ENCODE measurements around the gene LRRC8B. TPM values are rescaled to one million over a fixed set of nuclear protein-coding genes. Genes with fewer than 3 reads are reported as not detected.
"Not testable (repeated sequence)": the region's sequence is repeated elsewhere in the genome, so short reads cannot be mapped to it uniquely, and the experiment has no call there.

LRRC8B gene
- total RNA-seq, 5 donors from 2014 or later (not counting 1 experiment from before 2014, with no cell fraction given) = 13.3 to 17.6 (median 14.9) TPM

GRCh38 chr1:89542345-89542744 is 17.7 kb downstream of the LRRC8B start:
- Mint-ChIP-seq H3K9me3 (no peaks in the 10 kb centered on the region), H3K27ac (no peak overlapping the region), H3K27me3 (no peaks in the 10 kb centered on the region), H3K4me3 (no peak overlapping the region), H3K36me3 (peaks cover 18% of the 10 kb centered on the region), H3K4me1 (peaks cover 59 to 68% (median 67%) of the 10 kb centered on the region in 3 donors)
- CTCF ChIA-PET = no interaction called here
- H3K4me3 ChIP-seq (ENCODE audit: control insufficient read depth in 1 of 2, extremely low read depth in 1 of 2, low read length in 1 of 2) = no peak overlapping the region
- H3K27ac ChIP-seq (ENCODE audit: low read length) = no peak overlapping the region
- peaks cover 0 to 11% of the 10 kb centered on the region in 2 experiments for H3K4me1 ChIP-seq (ENCODE audit: control insufficient read depth in 1 of 2, extremely low read depth in 1 of 2, insufficient read depth in 2 of 2, low read length in 2 of 2)
- no CpG with 5 or more reads among the region's 1 CpG for WGBS (ENCODE audit: insufficient coverage)
- ATAC-seq (replicated peaks in 1 of 4) (no peak), DNase-seq (no peak)
- H3K9me3 ChIP-seq = no peaks in the 10 kb centered on the region
- H3K36me3 ChIP-seq (ENCODE audit: control insufficient read depth in 2 of 2, extremely low read depth in 1 of 2, insufficient read depth in 1 of 2, low read length in 1 of 2) = peaks cover 0 to 3% of the 10 kb centered on the region in 2 donors
- H3K27me3 ChIP-seq (replicated peaks in 1 of 2; ENCODE audit: control insufficient read depth in 2 of 2, extremely low read depth in 1 of 2, insufficient read depth in 2 of 2, low read length in 1 of 2) = no peaks in the 10 kb centered on the region
- POLR2A ChIA-PET = interaction anchor here in 1 of 2 donors (0.6 kb wide), 1 partner anchor 27 kb away, joined by 4 read pairs; no protein-coding TSS in a partner anchor

GRCh38 chr1:89543632-89544031 is 19.0 kb downstream of the LRRC8B start:
- no CpG with 5 or more reads among the region's 1 CpG for WGBS (ENCODE audit: insufficient coverage)
- ATAC-seq (replicated peaks in 1 of 4); H3K9me3 ChIP-seq; H3K27ac ChIP-seq (ENCODE audit: low read length); H3K27me3 Mint-ChIP-seq; H3K4me3 ChIP-seq (ENCODE audit: control insufficient read depth in 1 of 2, extremely low read depth in 1 of 2, low read length in 1 of 2); H3K9me3 Mint-ChIP-seq; H3K4me3 Mint-ChIP-seq; DNase-seq; H3K27me3 ChIP-seq (replicated peaks in 1 of 2; ENCODE audit: control insufficient read depth in 2 of 2, extremely low read depth in 1 of 2, insufficient read depth in 2 of 2, low read length in 1 of 2); POLR2A ChIA-PET; H3K27ac Mint-ChIP-seq; H3K36me3 ChIP-seq (ENCODE audit: control insufficient read depth in 2 of 2, extremely low read depth in 1 of 2, insufficient read depth in 1 of 2, low read length in 1 of 2): not testable (repeated sequence)
- peaks cover 18% of the 10 kb centered on the region for H3K36me3 Mint-ChIP-seq
- CTCF ChIA-PET = interaction anchor here in 1 of 2 donors (0.8 kb wide), 1 partner anchor 59 kb away, joined by 4 read pairs; no protein-coding TSS in a partner anchor
- H3K4me1 ChIP-seq (ENCODE audit: control insufficient read depth in 1 of 2, extremely low read depth in 1 of 2, insufficient read depth in 2 of 2, low read length in 2 of 2) = peaks cover 0 to 11% of the 10 kb centered on the region in 2 experiments
- H3K4me1 Mint-ChIP-seq = peaks cover 50 to 66% (median 64%) of the 10 kb centered on the region in 3 donors

GRCh38 chr1:89545264-89546038 is 20.8 kb downstream of the LRRC8B start:
- no peak for DNase-seq
- no peak overlapping the region for H3K4me3 ChIP-seq (ENCODE audit: control insufficient read depth in 1 of 2, extremely low read depth in 1 of 2, low read length in 1 of 2)

GRCh38 chr1:89546082-89546889 is 21.7 kb downstream of the LRRC8B start:
- no peaks in the 10 kb centered on the region for H3K9me3 Mint-ChIP-seq
- Histone ChIP-seq H3K4me3 (ENCODE audit: control insufficient read depth in 1 of 2, extremely low read depth in 1 of 2, low read length in 1 of 2) (no peak overlapping the region), H3K27ac (ENCODE audit: low read length) (no peak overlapping the region), H3K27me3 (replicated peaks in 1 of 2; ENCODE audit: control insufficient read depth in 2 of 2, extremely low read depth in 1 of 2, insufficient read depth in 2 of 2, low read length in 1 of 2) (no peaks in the 10 kb centered on the region), H3K4me1 (ENCODE audit: control insufficient read depth in 1 of 2, extremely low read depth in 1 of 2, insufficient read depth in 2 of 2, low read length in 2 of 2) (peaks cover 3 to 11% of the 10 kb centered on the region in 2 experiments), H3K36me3 (ENCODE audit: control insufficient read depth in 2 of 2, extremely low read depth in 1 of 2, insufficient read depth in 1 of 2, low read length in 1 of 2) (no peaks in the 10 kb centered on the region), H3K9me3 (no peaks in the 10 kb centered on the region)
- no peak overlapping the region for H3K4me3 Mint-ChIP-seq
- H3K4me1 Mint-ChIP-seq = peaks cover 53 to 68% (median 64%) of the 10 kb centered on the region in 3 donors
- 100% methylated on average over 1 of the region's 3 CpGs for WGBS (ENCODE audit: insufficient coverage)
- H3K27ac Mint-ChIP-seq = no peak overlapping the region
- ATAC-seq (replicated peaks in 1 of 4) (peak in 1 of 4 experiments; percentile 47), DNase-seq (no peak)
- no peaks in the 10 kb centered on the region for H3K27me3 Mint-ChIP-seq
- ChIA-PET POLR2A (interaction anchor here in 1 of 2 donors (0.7 to 1.1 kb wide), 2 partner anchors 16 to 48 kb away, joined by 3 read pairs; no protein-coding TSS in a partner anchor), CTCF (interaction anchor here in 1 of 2 donors (0.6 to 0.7 kb wide), 4 partner anchors 46 to 749 kb away, joined by 3 to 5 read pairs (median 3); no protein-coding TSS in a partner anchor)
- peaks cover 18% of the 10 kb centered on the region for H3K36me3 Mint-ChIP-seq

More at GRCh38 chr1:89545264-89546038, 20.8 kb downstream of the LRRC8B start:
- H3K4me1 ChIP-seq (ENCODE audit: control insufficient read depth in 1 of 2, extremely low read depth in 1 of 2, insufficient read depth in 2 of 2, low read length in 2 of 2) = peaks cover 0 to 11% of the 10 kb centered on the region in 2 experiments
- no peak overlapping the region for H3K4me3 Mint-ChIP-seq
- peaks cover 53 to 69% (median 64%) of the 10 kb centered on the region in 3 donors for H3K4me1 Mint-ChIP-seq
- H3K9me3 ChIP-seq = no peaks in the 10 kb centered on the region
- H3K27ac Mint-ChIP-seq = peak overlapping the region in 1 of 2 donors; percentile 46
- CTCF ChIA-PET = no interaction called here
- H3K9me3 Mint-ChIP-seq = no peaks in the 10 kb centered on the region
- H3K27me3 Mint-ChIP-seq = no peaks in the 10 kb centered on the region
- H3K27ac ChIP-seq (ENCODE audit: low read length) = no peak overlapping the region
- H3K36me3 ChIP-seq (ENCODE audit: control insufficient read depth in 2 of 2, extremely low read depth in 1 of 2, insufficient read depth in 1 of 2, low read length in 1 of 2) = no peaks in the 10 kb centered on the region
- WGBS (ENCODE audit: insufficient coverage) = 50% methylated on average over 1 of the region's 6 CpGs
- POLR2A ChIA-PET = interaction anchor here in 1 of 2 donors (0.7 to 1.1 kb wide), 2 partner anchors 17 to 146 kb away, joined by 3 to 4 read pairs; no protein-coding TSS in a partner anchor
- no peaks in the 10 kb centered on the region for H3K27me3 ChIP-seq (replicated peaks in 1 of 2; ENCODE audit: control insufficient read depth in 2 of 2, extremely low read depth in 1 of 2, insufficient read depth in 2 of 2, low read length in 1 of 2)
- H3K36me3 Mint-ChIP-seq = peaks cover 20% of the 10 kb centered on the region
- ATAC-seq (replicated peaks in 1 of 4) = peak in 3 of 4 experiments; percentile 37 to 54 (median 45)

- Mint-ChIP-seq H3K9me3 (no peaks in the 10 kb centered on the region), H3K4me3 (no peak overlapping the region), H3K4me1 (peaks cover 61 to 71% (median 67%) of the 10 kb centered on the region in 3 donors), H3K27ac (no peak overlapping the region), H3K36me3 (peaks cover 17% of the 10 kb centered on the region), H3K27me3 (no peaks in the 10 kb centered on the region)
- H3K27ac ChIP-seq (ENCODE audit: low read length) = no peak overlapping the region
- ATAC-seq (replicated peaks in 1 of 4) (no peak), DNase-seq (no peak)
- H3K4me3 ChIP-seq (ENCODE audit: control insufficient read depth in 1 of 2, extremely low read depth in 1 of 2, low read length in 1 of 2) = no peak overlapping the region
- H3K4me1 ChIP-seq (ENCODE audit: control insufficient read depth in 1 of 2, extremely low read depth in 1 of 2, insufficient read depth in 2 of 2, low read length in 2 of 2) = peaks cover 3 to 11% of the 10 kb centered on the region in 2 experiments
- no peaks in the 10 kb centered on the region for H3K9me3 ChIP-seq
- no peaks in the 10 kb centered on the region for H3K36me3 ChIP-seq (ENCODE audit: control insufficient read depth in 2 of 2, extremely low read depth in 1 of 2, insufficient read depth in 1 of 2, low read length in 1 of 2)
- H3K27me3 ChIP-seq (replicated peaks in 1 of 2; ENCODE audit: control insufficient read depth in 2 of 2, extremely low read depth in 1 of 2, insufficient read depth in 2 of 2, low read length in 1 of 2) = no peaks in the 10 kb centered on the region
- ChIA-PET CTCF (interaction anchor here in 1 of 2 donors (0.6 to 0.7 kb wide), 3 partner anchors 217 to 750 kb away, joined by 3 to 5 read pairs (median 3); no protein-coding TSS in a partner anchor), POLR2A (interaction anchor here in 1 of 2 donors (1.1 kb wide), 1 partner anchor 15 kb away, joined by 3 read pairs; no protein-coding TSS in a partner anchor)
These were observed 22.4 kb downstream of the LRRC8B start for GRCh38 chr1:89546934-89547562.

Data from T-cell (primary cell).